OCI-LY3 (cell line): ENCODE data around the gene TARM1.

Source experiments
- EZH2phosphoT487 ChIP-seq: fragments of 200-600 bp; shearing (Covaris generic); IDR thresholded peaks from 2 replicates; pipeline ENCODE4 v1.6.1; 2018; ENCODE audit warnings: antibody characterized with exemption, mixed run types, low read depth
- TF ChIP-seq, protein P1 (sequence below): fragments of 200-600, 300-600 bp; sonication (generic); IDR thresholded peaks from 2 replicates; pipeline ENCODE4 v1.5.1; 2014; ENCODE audit warnings: antibody characterized with exemption, low read length, low read depth

DNA sequence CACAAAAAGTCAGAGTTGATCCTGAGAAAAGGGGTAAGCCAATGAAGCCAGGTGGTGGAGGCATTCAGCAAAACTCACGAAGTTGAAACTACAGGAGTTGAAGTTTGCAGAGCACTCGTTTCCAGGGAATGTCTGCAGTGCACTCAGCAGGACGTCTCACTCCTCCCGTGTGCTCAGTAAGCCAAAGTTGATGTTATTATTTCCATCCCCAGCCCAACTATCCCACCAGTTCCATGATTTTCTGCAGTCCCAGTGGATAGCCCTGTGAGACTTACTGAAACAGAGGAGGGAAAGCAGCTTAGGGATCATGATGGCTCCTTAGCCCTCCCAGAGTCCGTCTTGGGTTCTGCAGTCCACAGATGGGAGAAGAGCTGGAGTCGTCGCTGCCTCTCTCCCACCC lies at the start of gene TARM1:
- TF ChIP-seq EZH2phosphoT487, result no peak
- TF ChIP-seq, protein P1, sequence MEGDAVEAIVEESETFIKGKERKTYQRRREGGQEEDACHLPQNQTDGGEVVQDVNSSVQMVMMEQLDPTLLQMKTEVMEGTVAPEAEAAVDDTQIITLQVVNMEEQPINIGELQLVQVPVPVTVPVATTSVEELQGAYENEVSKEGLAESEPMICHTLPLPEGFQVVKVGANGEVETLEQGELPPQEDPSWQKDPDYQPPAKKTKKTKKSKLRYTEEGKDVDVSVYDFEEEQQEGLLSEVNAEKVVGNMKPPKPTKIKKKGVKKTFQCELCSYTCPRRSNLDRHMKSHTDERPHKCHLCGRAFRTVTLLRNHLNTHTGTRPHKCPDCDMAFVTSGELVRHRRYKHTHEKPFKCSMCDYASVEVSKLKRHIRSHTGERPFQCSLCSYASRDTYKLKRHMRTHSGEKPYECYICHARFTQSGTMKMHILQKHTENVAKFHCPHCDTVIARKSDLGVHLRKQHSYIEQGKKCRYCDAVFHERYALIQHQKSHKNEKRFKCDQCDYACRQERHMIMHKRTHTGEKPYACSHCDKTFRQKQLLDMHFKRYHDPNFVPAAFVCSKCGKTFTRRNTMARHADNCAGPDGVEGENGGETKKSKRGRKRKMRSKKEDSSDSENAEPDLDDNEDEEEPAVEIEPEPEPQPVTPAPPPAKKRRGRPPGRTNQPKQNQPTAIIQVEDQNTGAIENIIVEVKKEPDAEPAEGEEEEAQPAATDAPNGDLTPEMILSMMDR, result no peak
